ENCODE data around the gene BORCS5. TPM values are rescaled to one million over a fixed set of nuclear protein-coding genes. Genes with fewer than 3 reads are reported as not detected.

Gene BORCS5
- total and polyA plus RNA-seq, 2 donors (not counting 1 experiment from before 2014, with no cell fraction given) = 11.9 to 46.2 TPM

- Histone ChIP-seq H3K27me3 (replicated peaks in 1 of 4; ENCODE audit: control extremely low read depth in 1 of 4, control insufficient read depth in 3 of 4, insufficient read depth in 4 of 4, low read length in 3 of 4) (no peaks in the 10 kb centered on the region), H3K79me2 (ENCODE audit: control insufficient read depth, insufficient read depth, low read length) (no peaks in the 10 kb centered on the region), H3K4me2 (replicated peaks; ENCODE audit: low read depth, low read length, poor library complexity, severe bottlenecking) (no peak overlapping the region), H3K9me3 (ENCODE audit: control extremely low read depth in 1 of 3, control insufficient read depth in 2 of 3, insufficient read depth in 1 of 3, low read length in 2 of 3) (no peaks in the 10 kb centered on the region), H3K27ac (ENCODE audit: low read length in 2 of 2) (no peak overlapping the region), H4K20me1 (ENCODE audit: control insufficient read depth, insufficient read depth, low read length, poor library complexity, severe bottlenecking) (no peaks in the 10 kb centered on the region), H3K9ac (ENCODE audit: low read length) (no peak overlapping the region), H2AFZ (ENCODE audit: insufficient read depth, low read depth, low read length, poor library complexity, severe bottlenecking) (no peak overlapping the region), H3K4me3 (ENCODE audit: control extremely low read depth in 1 of 5, extremely low read depth in 1 of 5, insufficient read depth in 1 of 5, low read depth in 2 of 5, low read length in 4 of 5) (no peak overlapping the region), H3K36me3 (replicated peaks in 1 of 2; ENCODE audit: control extremely low read depth in 1 of 2, control insufficient read depth in 1 of 2, extremely low read depth in 1 of 2, insufficient read depth in 2 of 2, low read length in 1 of 2) (no peaks in the 10 kb centered on the region), H3K4me1 (ENCODE audit: control insufficient read depth in 2 of 2, insufficient read depth in 2 of 2, low read length in 2 of 2) (no peaks in the 10 kb centered on the region)
- Mint-ChIP-seq H3K4me3 (no peak overlapping the region), H3K27ac (no peak overlapping the region), H3K27me3 (no peaks in the 10 kb centered on the region), H3K4me1 (no peaks in the 10 kb centered on the region), H3K9me3 (ENCODE audit: insufficient read depth) (no peaks in the 10 kb centered on the region)
- ATAC-seq (ENCODE audit: low read depth) (no peak), DNase-seq (no peak)
- CTCF ChIA-PET = no interaction called here
- TF ChIP-seq CTCF (IDR thresholded peaks at IDR 0.05) = no peak
- TF ChIP-seq EZH2 (IDR thresholded peaks at IDR 0.05; ENCODE audit: borderline replicate concordance, insufficient read depth, low read depth, low read length, poor library complexity, severe bottlenecking) = no peak
- intact Hi-C loops (cut with micrococcal nuclease) = no loop called here
- POLR2A ChIA-PET = no interaction called here
- 97% methylated on average over 5 of the region's 5 CpGs for WGBS (ENCODE audit: insufficient coverage)
Measured at GRCh38 chr12:12492547-12492946, 135.7 kb downstream of the BORCS5 start.

GRCh38 chr12:12495536-12495935 is 138.7 kb downstream of the BORCS5 start:
- Histone ChIP-seq H4K20me1 (ENCODE audit: control insufficient read depth, insufficient read depth, low read length, poor library complexity, severe bottlenecking) (no peaks in the 10 kb centered on the region), H3K36me3 (replicated peaks in 1 of 2; ENCODE audit: control extremely low read depth in 1 of 2, control insufficient read depth in 1 of 2, extremely low read depth in 1 of 2, insufficient read depth in 2 of 2, low read length in 1 of 2) (no peaks in the 10 kb centered on the region), H3K27me3 (replicated peaks in 1 of 4; ENCODE audit: control extremely low read depth in 1 of 4, control insufficient read depth in 3 of 4, insufficient read depth in 4 of 4, low read length in 3 of 4) (no peaks in the 10 kb centered on the region), H3K4me2 (replicated peaks; ENCODE audit: low read depth, low read length, poor library complexity, severe bottlenecking) (no peak overlapping the region), H2AFZ (ENCODE audit: insufficient read depth, low read depth, low read length, poor library complexity, severe bottlenecking) (no peak overlapping the region), H3K9me3 (ENCODE audit: control extremely low read depth in 1 of 3, control insufficient read depth in 2 of 3, insufficient read depth in 1 of 3, low read length in 2 of 3) (no peaks in the 10 kb centered on the region), H3K4me1 (ENCODE audit: control insufficient read depth in 2 of 2, insufficient read depth in 2 of 2, low read length in 2 of 2) (no peaks in the 10 kb centered on the region), H3K79me2 (ENCODE audit: control insufficient read depth, insufficient read depth, low read length) (no peaks in the 10 kb centered on the region), H3K9ac (ENCODE audit: low read length) (no peak overlapping the region), H3K4me3 (ENCODE audit: control extremely low read depth in 1 of 5, extremely low read depth in 1 of 5, insufficient read depth in 1 of 5, low read depth in 2 of 5, low read length in 4 of 5) (no peak overlapping the region), H3K27ac (ENCODE audit: low read length in 2 of 2) (no peak overlapping the region)
- DNase-seq (no peak), ATAC-seq (ENCODE audit: low read depth) (no peak)
- Mint-ChIP-seq H3K27ac (no peak overlapping the region), H3K4me3 (no peak overlapping the region), H3K9me3 (ENCODE audit: insufficient read depth) (no peaks in the 10 kb centered on the region), H3K4me1 (no peaks in the 10 kb centered on the region), H3K27me3 (no peaks in the 10 kb centered on the region)
- POLR2A ChIA-PET = no interaction called here
- CTCF ChIA-PET = interaction anchor here (1.2 kb wide), 1 partner anchor 116 kb away, joined by 4 read pairs; no protein-coding TSS in a partner anchor
- TF ChIP-seq CTCF (IDR thresholded peaks at IDR 0.05) (no peak), EZH2 (IDR thresholded peaks at IDR 0.05; ENCODE audit: borderline replicate concordance, insufficient read depth, low read depth, low read length, poor library complexity, severe bottlenecking) (no peak)
- intact Hi-C loops (cut with micrococcal nuclease) = no loop called here
- 92% methylated on average over 1 of the region's 1 CpG for WGBS (ENCODE audit: insufficient coverage)
